GM18505 (cell line): ENCODE data around the gene LRRC3.
"Not testable (repeated sequence)": the region's sequence is repeated elsewhere in the genome, so short reads cannot be mapped to it uniquely, and the experiment has no call there.

Experiments
- ATAC-seq: cut with Tn5 transposase; IDR thresholded peaks from one replicate; pipeline ENCODE4 v1.9.1; 2021; ENCODE audit not compliant: unreplicated experiment
- POLR2A ChIP-seq: IDR thresholded peaks from 4 replicates; pipeline ENCODE4 v1.6.1; 2011; ENCODE audit warnings: borderline replicate concordance; ENCODE audit not compliant: insufficient read depth, insufficient read length; ENCODE audit errors: extremely low read depth

Gene LRRC3

DNA sequence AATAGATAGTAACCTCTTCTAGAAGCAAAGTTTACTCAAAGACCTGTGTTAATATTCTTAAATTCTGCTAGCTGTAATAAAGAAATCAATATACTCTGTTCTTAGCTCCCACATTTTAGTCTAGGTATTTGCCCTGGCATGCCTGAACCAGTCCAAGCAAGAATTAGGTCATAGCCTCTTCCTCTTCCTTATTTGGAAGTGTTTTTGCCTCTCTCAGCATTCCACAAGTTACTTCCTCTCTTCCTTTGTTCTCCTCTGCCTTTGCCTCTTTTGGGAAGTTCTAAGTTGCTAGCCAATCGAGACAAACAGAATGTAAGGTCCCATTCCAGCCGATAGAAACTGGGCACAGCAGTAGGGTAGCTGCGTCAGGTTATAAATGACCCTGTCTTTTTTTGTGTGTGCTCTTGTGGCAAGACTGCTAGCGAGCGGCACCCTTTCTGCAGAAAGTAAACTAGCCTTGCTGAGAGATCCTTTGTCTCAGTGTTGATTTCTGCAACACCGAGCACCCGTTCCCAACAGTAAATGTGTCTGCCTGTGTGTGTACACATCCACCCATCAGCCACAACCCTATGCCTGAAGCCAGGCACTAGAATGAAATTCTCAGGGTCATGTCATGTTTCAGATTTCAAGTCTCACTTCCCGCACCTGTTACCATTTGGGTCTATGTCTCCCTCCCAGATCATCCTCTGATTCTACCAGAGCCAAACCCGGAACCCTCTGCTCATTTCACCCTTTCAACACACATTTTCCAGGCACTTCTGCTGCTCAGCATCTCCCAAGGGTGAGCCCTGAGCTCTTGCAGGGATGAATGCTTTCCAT, 37.5 kb downstream of the LRRC3 start:
- ATAC-seq, result no peak

GRCh38 chr21:44494418-44494817, 39.1 kb downstream of the LRRC3 start:
- no peak for TF ChIP-seq POLR2A
- no peak for ATAC-seq

More for the DNA sequence above, 37.5 kb downstream of the LRRC3 start:
- no peak for TF ChIP-seq POLR2A

DNA sequence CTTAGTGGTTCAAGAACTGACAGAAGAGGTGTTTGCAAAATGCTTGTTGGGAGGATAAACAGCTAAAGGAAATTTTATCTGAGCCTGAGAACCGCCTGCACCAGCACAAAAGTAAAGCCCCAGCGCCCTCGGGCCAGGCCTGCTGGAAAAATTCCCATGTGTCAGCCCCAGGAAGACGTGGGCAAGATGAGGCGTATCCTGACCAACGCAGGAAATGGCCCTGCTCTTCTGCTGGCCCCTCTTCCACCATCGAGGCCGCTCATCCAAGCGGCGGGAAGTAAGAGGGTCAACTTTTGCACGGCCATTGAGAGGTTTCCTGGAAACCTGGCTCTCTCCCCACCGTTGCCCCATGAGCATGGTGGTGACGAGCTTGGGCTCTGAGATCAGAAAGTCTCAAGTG, 39.6 kb downstream of the LRRC3 start:
- TF ChIP-seq POLR2A, result no peak
- no peak for ATAC-seq

DNA sequence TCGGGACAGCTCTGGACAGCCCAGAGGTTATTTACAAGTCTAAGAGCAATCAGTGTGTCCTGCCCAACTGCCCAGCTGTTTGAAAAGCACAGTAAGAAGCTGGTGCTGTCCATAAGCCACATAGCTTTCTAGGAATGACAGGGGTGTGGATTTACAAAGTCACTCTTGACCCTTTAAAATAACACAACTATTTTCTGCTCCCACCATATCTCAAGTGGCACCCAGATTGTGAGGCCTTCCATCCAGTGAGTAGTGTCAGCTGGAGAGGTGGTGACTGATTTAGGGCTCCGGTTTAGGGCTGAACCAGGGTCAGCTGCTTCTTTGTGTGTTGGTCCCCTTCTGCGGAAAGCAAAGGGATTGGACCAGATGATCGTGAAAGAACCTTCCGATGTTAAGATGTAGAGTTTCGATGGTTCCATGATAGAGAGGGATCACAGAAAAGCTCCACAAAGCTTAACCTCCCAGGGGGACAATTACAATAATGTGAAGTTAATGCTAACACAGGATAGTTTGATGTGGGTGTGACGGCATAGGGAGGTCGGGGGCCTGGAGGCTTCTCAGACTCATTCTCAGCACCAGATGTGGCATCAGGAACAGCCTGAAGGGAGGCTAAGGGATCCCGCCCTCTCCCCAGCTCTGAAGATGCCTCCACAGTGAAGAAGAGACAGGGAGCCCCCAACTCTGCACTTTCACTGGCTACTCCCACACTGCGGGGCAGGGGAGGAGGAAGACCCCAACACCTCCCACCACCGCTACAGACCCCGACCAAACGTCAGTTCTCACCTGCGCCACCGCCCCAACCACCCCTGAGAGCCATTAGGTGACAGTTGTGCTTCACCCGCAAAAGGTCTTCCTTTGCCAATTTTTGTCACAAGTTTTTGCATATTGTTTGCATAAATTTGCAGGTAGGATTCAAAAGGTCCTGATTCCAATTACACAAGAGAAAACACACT, 40.6 kb downstream of the LRRC3 start:
- TF ChIP-seq POLR2A, result no peak
- ATAC-seq, result no peak

DNA sequence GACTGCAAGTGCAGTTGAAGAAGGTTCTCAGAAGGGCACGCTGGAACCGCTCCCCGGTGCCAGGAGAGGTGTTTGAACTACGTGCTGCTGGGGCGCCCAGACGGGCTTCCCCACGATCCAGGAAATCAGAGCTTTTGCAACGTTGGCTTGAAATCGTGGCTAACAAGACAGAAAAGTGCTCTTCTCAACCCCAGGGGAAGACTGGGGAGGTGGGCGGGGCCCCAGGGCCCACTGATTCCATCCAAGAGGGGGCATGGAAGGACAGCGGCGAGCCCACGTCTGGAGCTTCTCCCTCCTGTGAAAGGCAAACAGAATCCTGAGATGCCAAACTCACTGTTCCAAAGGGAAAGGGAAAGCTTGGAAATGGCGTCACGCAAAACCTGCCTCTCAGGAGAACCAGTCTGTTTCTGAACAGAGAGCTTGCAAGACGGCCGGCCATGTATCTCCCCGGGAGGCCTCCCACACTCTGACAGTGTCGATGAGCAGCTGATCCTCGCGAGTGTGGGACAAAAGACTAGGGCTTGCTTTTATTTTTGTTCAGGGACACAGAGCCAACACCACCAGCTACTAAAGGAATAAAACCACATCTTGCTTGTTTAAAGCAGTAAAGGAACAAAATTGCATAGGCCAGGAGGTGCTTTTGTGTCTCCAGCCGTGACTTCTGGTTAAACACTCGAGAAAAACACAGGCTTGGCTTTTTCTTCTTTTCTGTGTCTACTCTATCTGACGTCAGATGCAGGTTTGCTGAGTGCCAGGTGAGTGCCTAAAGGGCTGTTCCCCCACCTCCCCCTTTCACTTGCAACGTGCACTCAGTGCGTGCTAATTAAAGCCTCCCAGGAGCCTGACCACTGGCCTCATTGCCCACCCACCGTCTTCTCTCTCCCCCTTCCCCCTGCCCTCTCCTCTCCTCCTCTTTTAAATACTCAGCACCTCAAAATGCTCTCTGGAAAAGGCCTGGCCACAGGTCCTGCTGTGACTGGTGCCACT, 41.5 kb downstream of the LRRC3 start:
- no peak for ATAC-seq
- TF ChIP-seq POLR2A, result no peak

DNA sequence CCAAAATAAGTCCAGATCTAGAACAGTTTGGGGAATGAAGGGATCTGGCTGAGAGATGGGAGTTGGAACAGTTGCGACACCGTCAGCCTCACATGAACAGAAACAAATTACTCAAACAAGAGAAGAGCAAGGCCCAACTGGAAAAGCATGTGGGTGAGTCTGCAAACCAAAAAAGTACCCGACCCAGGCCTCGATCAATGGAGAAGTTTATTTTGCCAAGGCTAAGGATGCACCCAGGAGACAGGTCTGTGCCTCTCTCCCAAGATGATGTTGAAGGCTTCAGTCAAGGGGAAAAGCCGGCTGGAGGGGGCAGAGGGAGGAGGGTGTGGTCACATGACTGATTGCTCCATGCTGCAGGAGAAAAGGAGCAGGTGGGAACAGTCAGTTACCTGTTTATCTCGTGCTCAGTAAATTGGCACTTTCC, 42.4 kb downstream of the LRRC3 start:
- TF ChIP-seq POLR2A, result no peak
- no peak for ATAC-seq

GRCh38 chr21:44498280-44499210, 43.2 kb downstream of the LRRC3 start:
- no peak for ATAC-seq
- no peak for TF ChIP-seq POLR2A

DNA sequence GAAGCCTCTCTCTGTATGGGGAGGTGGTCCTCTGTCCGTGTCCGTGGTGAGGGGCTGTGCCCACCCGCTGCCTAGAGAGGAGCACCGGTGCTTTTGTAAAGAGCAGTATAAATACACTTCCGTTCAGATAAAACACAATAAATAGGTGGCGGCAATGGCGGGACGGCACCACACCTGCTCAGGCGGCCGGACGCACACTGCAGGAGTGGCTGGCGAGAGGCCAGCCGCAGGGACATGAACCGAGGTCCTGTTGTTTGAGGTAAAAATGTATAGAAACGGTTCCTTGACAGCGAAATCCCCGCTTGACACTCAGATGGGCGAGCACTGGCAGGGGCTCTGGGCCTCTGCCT, 43.9 kb downstream of the LRRC3 start:
- TF ChIP-seq POLR2A, result no peak
- no peak for ATAC-seq

DNA sequence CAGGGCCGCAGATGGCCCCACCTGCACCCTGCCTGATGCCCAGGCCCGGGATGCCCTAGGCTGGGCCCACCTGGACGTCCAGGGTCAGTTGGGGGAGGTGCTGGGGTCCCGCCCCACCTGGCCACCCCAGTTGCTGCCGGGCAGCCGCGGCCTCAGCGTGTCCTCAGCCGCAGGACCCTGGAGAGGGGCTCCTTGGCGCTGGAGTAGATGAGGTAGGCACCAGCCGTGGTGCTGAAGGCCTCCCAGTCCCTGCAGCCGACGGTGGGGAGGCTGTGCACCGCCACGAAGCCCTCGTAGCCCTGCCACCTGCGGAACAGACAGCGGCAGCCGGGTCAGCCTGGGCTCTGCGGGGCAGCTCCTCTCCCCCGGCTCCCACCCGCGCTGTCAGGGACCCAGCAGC, 44.3 kb downstream of the LRRC3 start:
- no peak for ATAC-seq
- TF ChIP-seq POLR2A, result no peak

DNA sequence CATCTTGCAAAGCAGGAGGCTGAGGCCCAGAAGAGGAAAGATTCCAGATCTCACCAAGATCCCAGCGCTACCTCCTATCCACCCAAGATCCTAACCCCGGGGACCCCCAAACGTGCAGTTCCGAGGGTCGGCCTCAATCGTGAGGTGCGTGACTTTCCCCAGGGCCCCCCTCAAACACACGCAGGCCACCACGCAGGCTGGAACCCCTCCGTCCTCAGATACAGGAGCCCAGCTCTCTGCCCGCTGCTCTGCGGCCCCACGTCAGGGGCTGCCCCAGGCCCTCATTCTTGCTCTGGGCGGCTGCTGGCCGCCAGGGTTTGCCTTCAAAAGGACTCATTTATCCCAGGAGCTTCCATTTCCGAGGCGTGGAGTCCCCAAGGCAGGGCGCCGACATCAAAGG, 44.8 kb downstream of the LRRC3 start:
- no peak for ATAC-seq
- TF ChIP-seq POLR2A, result no peak

DNA sequence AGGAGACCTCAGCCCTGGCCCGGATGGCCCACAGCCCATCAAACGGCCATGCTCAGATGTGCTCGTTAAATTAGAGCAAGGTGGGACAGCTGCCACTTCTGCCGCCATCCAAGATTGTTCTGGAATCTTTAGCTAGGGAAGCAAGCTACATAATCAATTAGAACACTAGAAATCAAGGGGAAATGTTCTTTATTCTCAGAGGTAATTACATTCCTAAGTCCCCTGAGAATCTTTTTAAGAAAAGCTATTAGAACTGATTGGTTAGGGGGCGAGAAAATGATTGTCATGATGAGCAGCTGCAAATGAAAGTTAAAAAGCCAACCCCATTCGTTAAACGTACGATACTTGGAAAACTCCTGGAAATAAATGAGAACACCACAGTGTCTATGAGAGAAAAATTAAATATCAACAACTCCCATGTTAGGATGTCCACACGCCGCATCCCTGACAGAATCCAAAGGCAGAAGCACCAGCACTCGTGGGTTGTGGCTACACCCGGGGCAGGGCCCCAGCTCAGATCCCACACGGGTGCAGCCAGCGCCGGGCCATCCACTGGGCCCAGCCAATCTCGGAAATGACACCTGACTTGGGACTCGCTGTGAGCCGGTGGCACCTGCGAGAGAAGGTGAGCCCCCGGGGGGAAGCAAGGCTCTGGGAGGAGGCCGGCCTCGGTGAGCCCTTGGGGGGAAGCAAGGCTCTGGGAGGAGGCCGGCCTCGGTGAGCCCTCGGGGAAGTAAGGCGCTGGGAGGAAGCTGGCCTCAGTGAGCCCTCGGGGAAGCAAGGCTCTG, 47.1 kb downstream of the LRRC3 start:
- ATAC-seq, result no peak
- TF ChIP-seq POLR2A, result no peak

DNA sequence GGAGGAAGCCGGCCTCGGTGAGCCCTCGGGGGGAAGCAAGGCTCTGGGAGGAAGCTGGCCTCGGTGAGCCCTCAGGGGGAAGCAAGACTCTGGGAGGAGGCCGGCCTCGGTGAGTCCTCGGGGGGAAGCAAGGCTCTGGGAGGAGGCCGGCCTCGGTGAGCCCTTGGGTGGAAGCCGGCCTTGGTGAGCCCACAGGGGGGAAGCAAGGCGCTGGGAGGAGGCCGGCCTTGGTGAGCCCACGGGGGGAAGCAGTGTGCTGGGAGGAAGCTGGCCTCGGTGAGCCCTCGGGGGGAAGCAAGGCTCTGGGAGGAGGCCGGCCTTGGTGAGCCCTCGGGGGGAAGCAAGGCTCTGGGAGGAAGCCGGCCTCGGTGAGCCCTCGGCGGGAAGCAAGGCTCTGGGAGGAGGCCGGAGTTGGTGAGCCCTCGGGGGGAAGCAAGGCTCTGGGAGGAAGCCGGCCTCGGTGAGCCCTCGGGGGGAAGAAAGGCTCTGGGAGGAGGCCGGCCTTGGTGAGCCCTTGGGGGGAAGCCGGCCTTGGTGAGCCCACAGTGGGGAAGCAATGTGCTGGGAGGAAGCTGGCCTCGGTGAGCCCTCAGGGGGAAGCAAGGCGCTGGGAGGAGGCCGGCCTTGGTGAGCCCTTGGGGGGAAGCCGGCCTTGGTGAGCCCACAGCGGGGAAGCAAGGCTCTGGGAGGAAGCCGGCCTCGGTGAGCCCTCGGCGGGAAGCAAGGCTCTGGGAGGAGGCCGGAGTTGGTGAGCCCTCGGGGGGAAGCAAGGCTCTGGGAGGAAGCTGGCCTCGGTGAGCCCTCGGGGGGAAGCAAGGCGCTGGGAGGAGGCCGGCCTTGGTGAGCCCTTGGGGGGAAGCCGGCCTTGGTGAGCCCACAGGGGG, 47.9 kb downstream of the LRRC3 start:
- not testable (repeated sequence) for ATAC-seq
